ENCODE measurements around the gene SCGB3A1. TPM values are rescaled to one million over a fixed set of nuclear protein-coding genes. Genes with fewer than 3 reads are reported as not detected.

SCGB3A1 gene
- total RNA-seq, 1 donor from 2014 or later: 0.85 TPM

DNA sequence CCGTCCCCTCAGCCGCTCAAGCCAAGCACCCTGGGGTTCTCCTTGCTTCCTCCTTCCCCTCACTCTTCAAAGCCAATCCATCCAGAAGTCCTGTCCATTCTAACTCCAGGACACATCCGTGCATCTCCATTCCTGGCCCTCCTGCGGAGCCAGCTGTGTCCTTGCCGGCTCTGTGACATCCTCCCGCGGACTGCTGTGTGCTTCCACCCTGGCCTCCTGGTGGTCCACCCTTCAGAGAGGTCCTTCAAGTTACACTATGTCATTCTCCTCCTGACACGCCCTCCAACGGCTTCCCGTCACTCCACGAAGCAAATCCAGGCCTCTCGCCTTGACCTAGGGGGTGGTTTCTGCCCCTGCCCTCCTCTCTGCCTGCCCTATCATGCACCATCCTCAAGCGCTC lies 13.0 kb upstream of the SCGB3A1 start:
- no peak for DNase-seq

DNA sequence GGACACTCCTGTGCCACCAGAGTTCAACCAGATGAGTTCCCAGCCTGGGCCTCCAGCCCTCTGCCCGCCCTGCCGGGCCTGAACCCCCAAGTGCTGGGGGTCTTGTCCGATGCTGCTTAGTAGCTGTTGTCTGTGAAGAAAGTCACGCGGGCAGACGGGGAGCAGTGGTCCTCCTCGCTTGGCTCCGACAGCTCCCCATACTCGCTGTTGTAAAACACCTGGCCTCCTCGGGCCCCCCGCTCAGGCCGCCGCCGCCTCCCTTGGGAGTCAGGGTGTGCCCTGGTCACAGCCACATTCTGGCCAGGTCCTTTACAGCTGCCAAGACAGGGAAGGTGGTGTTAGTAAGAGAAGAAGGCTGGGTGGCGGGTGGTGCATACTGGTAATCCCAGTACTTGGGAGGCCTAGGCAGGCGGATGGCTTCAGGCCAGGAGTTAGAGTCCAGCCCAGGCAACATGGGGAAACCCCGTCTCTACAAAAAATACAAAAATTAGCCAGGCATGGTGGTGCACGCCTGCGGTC lies 11.8 kb upstream of the SCGB3A1 start:
- DNase-seq: no peak

DNA sequence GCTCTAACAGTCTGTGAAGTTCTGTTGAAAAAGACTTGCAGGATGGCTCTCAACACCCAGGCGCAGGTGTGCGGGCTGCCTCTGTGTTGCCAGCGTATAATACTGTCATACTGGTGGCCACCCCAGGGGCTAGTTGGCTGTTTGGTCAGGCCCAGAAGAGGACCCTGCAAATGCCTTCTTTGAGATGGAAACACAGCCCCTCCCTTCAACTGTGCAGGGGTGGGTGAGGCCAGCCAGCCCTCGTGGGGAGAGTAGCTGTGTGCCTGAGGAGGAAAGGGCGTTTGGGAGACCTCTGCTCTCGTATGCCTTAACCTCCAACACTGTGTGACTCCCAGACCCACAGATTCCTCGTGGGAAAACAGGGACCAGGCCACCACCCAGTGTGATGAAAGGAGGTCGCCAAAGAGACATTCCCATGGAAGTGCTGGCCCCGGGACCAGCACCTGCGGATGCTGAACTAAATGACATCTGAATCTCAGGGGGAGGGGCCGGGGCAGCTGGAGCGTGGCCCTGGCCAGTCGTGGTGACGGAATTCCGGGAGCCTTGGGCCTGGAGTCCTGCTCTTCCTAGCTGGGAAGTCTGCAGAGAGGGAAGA lies 11.3 kb upstream of the SCGB3A1 start:
- DNase-seq: no peak

DNA sequence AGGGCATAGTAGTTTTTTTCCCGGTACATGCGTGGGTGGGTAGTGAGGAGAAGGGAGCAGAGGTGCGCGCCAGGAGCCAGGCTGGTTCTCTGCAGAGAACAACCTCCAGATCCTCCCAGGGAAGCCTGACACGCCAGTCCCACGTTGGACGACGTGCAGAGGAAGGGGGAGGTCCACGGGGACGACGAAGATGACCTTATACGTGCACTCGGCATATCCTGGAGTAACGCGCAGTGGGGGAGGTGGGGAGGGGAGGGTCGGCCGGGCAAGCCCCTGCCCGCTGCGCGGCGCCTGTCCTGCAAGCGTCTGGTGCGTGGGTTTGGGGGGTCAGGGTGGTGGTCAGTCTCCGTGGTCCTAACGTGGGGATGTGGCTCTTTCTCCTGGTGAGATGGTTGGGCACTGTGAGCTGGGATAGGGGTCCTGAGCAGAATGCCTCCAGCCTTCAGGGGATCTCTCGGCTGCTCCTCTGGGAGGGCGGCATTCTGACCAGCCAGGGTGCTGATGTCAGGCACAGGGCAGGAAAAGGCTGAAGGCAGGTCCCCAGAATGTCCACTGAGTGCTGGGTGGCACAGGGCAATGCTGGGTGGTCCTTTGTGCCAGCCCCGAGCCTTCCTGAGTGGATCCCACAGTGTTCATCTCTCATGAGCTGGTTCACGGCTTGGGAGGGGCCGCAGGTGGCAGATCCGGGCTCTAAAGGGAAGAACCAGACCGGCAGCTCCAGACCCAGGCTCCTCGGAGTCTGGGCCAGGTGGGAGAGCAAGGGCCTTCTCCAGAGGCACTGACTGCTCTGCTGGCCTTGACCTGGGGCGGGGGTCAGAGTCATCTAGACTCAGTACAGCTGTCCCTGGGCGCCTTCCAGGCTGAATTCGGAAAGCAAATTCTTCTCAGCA lies 10.5 kb upstream of the SCGB3A1 start:
- no peak for DNase-seq

DNA sequence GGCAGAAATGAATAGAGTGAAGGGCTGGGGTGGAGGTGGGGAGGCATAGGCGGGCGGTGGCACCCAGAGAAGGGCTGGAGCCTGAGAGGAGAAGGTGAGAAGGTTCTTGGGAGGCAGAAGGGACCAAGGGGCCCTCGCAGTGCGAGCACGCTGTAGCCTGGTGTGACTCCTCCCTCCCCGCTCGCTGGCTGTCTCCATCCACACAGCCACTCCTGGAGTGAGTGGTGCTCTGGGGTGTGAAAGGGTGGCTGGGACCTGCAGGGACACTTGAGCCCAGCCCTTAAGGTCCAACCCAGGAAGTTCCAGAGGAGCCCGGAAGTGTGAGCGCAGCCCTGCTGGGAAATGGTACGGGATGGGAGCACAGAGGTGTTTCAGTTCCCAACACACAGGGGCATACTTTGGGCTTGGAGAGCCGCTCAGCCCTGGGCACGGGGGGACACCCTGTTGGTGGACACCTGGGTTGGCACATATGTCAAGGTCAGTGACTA lies 9.3 kb upstream of the SCGB3A1 start:
- no peak for DNase-seq

DNA sequence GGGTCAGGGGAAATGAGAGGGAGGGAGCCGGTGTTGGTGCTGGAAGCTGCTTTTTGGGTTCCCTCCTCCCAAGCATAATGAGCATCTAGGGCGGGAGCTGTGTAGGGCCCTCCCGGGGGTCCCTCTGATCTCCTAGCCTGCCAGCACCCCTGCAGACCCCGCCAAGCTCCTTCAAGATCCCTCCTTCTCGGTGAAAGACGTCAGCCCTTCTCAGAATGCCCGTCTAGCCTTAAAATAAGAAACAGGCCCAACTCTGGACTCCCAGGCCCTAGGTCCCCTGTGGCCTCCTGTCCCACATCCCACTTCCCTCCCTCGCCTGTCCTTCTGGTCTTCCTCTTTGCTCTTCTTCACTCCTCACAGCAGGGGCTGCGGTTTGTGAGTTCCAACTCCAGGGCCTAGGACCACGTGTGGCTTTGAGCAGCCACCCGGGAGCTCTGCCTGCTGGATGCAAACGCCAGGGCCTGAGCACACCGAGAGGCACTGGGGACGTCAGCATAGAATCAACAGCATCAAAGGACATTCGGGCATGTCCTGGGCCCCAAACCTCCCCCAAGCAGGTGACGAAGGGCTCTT lies 8.8 kb upstream of the SCGB3A1 start:
- no peak for DNase-seq

DNA sequence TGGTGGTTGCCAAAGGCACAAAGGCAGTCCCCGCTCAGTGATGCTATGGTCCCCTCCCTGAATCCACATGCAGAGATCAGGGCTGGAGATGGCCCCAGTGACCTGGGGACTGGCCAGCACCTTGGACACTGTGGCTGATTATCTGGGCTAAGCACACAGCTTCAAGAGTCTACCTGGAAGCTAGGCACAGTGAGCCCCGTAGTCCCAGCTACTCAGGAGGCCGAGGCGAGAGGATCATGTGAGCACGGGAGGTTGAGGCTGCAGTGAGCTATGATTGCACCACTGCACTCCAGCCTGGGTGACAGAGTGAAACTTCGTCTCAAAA lies 8.3 kb upstream of the SCGB3A1 start:
- no peak for DNase-seq

DNA sequence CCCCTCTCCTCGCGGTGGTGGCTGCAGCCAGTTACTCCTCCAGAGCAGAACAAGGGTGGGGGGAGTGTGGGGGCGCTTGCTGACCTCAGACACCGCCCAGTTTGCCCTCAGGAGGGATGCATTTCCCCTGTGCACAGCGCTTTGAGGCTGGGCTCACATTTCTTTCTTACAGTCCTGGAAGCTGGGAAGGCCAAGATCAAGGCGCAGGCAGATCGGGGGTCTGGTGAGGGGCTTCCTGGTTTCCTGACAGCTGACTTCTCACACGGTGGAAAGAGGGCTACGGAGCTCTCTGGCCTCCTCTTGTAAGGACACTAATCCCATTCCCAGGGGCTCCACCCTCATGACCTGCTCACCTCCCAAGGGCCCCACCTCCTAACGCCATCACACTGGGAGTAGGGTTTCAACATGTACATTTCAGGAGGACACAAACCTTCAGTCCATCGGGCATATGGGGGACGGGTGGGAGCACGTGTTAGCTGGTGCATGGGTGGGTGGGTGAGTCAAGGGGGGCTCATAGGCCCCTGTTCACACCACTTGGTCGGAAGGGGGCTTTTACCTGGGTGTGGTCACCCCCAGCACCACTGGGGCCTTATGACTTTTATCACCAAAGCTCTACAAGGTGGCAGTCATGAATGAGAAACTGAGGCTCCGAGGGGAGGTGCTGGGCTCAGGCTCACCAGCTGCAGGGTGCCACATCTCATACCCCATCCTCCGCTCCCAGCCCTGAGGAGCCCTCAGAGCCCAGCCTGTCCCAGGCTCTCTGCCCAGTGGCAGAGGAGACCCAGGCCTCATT lies 7.7 kb upstream of the SCGB3A1 start:
- DNase-seq: no peak

DNA sequence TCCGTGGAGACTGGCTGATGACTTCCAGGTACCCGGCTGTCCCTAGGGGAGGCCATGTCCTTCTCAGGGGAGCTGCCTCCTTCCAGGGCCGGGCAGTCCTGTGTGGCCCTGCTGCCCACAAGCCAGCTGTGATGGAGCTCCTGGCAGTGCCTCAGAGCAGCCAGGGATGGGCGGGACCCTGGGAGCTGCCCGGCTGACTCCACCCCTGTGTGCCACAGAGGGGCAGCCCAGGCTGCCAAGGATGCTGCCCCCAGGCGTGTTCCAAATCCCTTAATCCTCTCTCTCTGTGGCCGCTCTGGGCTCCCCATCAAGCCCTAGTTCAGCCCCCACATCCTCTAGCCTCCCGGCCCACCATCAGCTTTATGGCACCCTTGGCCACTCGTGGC lies 7.0 kb upstream of the SCGB3A1 start:
- no peak for DNase-seq

DNA sequence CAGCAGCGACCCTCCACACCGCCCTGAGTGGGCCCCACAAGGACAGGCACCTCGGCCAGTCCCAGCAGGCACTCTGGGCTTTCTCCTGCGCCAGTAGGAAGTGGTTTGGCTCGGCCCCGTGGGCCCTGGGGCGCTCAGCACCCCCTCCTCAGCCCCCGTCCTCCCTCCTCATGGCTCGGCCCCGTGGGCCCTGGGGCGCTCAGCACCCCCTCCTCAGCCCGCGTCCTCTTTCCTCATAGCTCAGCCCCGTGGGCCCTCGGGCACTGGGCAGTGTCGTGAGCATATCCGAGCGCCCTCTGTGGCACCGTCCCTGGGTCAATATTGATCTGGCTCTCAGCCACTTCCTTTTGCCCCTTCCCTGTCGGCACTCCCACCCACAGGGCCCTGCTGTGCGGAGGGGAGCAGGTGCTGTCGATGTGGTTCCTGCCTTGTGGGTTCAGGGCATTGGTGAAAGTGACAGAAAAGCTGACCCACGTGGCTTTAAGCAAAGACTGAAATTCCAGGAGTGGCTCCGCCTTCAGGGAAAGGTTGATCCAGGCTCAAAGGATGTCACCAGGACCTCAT lies 5.5 kb upstream of the SCGB3A1 start:
- DNase-seq: no peak

DNA sequence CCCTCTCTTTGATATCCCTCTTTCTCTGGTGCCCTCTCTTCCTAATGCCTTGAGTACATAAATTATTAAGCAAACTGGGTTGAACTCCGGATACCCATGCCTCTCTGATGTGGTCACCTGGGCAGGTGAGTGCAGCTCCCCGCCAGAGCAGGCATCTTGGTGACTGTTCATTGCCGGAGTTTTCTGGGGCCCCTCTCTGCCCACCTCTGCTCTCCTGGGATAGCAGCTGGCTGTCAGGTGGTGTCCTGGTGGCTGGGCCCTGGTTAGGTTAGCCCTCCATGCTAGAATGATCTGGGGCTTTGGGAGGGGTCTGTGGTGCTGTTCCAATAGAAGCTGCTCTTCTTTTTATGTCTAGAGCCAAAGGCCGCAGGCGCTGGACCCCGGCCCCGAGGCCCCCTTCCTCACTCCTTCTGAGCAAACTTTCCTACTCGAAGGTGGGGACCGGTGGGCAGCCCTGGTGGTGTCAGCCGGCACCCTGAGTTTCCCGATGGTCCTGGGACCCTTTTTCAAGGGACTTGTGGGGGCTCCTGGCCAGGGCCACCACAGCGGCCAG lies 4.9 kb upstream of the SCGB3A1 start:
- no peak for DNase-seq

DNA sequence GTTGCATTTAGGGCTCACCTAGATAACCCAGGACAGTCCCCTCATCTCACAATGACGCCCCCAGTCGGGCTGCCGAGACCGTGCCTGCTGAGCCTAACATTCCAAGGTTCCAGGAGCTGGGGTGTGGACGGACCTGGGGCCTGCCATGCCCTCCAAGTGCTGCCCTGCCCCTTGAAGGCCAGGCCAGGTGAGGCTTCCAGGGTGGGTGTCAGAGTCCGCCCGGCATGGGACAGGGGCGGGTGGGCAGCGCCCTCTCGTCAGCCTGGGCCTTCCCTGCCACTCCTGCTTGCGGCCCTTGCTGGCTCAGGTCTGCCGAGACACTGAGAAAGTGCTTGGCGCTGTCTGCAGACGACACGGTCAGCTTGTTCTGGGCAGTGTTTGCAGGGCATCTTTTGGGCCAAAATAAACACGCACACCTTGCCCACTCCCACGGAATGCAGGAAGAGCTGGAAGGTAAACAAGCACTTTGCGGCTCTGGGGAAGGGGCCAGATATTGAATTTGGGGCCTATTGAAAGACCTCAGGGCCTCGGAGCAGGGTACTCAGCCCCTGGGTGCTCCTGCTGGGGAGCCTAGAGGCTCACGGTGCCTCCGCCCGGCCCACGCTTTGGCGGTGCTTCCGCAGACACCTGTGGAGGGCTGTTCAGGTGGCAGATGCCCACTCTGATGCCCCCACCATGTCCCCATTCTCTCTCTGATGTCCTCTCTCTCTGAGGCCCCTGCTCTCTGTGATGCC lies 4.2 kb upstream of the SCGB3A1 start:
- DNase-seq: no peak

DNA sequence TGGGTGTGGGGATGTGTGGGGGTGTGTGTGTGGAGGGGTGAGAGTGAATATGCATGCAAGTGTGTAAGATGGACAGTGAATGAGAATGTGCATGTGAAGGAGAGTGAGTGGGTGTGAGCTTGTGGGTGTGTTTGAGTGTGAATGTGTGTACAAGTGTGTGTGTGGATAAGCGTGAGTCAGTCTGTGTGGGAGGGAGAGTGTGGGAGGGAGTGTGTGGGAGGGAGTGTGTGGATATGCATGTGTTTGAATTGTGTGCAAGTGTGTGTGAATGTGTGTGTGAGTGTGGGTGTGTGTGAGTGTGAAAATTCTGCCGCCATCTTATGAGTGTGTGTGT lies 3.7 kb upstream of the SCGB3A1 start:
- no peak for DNase-seq

DNA sequence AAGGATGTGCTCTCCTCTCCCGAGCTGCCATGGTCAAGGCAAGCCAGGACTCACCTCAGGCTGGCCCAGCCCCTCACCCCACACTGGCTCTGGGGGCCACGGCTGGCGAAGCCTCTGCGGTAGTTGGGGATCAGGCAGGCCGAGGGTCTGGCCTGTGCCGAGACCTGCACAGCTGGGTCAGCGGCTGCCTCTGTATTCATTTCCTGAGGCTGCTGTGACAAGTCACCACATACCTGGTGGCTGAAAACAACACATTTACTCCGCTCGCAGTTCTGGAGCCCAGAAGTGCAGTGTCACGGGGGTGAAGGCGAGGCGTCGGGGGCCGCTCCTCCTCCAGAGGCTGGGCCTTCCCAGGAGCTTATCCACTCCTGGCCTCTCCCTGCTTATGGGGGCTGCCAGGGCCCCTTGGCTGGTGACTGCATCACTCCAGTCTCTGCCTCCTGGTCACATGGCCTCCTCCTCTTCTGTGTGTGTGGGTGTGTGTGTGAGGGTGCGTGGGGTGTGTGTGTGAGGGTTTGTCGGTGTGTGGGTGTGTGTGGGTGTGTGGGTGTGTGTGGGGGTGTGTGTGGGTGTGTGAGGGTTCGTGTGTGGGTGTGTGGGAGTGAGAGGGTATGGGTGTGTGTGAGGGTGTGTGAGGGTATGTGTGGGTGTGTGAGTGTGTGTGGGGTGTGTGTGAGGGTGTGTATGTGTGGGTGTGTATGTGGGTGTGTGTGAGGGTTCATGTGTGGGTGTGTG lies 3.2 kb upstream of the SCGB3A1 start:
- no peak for DNase-seq

DNA sequence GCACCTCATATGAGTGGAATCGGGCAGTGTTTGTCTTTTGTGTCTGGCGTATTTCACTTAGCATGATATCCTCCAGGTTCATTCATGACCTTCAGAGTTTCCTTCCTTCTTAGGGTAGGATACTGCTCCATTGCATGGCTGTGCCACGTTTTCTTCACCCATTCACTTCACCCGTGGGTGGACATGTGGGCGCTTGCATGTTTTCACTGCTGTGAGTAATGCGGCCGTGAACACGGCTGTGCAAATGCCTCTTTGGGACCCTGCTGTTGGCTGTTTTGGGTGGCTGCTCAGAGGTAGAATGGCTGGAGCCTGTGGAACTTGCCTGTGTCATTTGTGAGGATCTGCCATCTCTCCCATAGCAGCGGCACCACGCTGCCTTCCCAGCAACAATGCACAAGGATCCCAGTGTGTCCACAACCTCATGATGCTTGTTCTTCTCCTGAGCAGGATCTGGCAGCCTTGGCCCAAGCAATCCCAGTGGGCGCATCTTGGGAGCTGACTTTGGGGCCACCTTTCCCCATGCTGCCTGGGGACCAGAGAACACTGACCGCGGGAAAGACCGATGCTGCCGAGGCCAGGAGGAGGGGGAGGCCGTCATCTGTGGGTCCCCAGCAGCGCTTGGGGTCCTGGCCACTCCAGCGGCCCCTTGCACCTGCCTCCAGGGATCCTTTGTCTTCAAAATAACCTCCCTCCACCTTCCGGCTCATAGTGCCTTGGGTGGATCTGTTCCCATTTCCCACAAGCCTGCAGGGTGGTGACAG lies 2.3 kb upstream of the SCGB3A1 start:
- DNase-seq: no peak

DNA sequence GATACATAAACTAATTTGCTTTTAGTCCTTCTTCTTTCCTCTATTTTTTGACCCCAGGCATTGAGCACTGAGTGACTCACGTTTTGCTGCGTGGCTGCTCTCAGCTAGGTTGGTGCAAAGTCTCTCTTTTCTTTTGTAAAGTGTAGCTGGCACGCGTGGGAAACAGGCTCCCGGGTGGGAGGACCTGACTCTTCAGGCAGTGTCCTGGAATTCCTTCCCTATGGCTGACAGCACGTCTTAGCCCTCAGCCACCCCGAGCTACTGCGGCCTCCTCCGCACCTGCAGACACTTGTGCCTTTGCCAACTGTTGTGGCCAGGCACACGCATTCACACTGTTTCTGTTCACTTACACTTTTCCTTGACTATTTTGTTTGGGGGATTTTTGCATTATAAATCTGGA lies 877 bp upstream of the SCGB3A1 start:
- no peak for DNase-seq

DNA sequence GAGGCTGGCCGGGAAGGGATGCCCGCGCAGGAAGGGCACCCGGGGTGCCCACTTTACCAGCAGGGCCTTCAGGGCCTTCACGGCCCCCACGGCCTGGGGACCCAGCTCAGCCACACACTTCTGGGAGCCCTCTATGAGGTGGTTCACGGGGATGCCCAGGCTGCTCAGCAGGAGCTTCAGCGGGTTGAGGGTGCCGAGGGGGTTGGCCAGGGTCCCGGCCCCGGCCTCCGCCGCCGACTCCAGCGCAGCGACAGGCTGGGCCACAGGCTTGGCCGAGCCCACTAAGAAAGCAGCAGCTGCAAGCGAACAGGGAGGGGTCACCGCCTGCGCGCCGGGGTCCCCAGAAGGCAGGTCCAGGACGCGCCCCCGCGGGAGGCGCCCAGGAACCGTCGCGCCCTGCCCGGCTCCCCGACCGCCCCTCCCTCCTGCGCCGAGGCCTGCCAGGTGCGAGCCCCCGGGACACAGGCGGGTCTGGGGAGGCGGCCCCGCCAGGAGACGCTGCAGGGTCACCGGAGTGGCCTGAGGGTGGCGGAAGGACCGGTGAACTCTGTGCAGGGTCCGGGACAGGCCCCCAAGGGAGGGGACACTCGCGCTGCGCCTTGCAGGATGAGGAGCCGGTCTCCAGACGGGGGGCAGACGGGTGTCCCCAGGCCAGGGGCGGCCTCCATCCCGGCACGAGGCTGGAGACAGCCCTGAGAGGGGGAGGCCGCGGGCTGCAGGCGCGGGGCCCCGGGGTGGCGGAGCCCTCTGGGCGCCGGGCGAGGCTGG lies 572 bp downstream of the SCGB3A1 start:
- DNase-seq: no peak

DNA sequence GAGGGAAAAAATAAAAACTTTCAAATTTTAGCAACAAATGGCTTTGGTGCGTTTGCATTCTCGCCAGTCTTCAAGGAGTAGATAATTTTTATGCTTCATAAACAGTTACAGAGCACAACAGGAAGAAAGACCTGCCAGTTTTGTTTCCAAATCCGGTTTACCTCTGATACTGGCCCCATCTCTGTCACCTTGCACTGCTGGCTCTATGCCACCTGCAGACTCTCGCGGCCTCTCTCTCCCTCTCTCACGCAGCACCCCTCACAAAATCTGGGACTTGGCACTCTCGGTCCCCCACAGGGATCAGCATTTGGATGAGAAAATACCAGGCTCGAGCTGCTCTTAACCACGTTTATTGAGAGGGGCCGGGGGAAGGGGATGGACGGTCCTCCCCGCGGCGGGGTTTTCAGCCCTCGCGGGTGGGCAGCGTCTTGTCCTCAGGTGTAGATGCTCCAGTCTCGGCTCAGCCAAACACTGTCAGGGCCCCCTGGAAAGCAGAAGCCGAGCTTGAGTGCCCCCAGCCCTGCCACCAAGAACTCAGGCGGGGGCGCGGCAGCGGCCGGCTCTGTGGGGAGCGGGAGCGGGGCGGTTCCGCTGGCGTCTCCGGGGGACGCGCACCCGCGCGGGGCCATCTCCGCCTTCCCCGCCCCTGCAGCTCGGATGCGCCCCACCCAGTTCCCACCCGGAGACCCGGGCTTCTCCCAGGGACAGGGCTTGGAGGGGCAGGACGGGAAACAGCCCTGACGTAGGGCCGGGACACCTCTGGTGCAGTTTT lies 1.3 kb downstream of the SCGB3A1 start:
- DNase-seq: no peak

DNA sequence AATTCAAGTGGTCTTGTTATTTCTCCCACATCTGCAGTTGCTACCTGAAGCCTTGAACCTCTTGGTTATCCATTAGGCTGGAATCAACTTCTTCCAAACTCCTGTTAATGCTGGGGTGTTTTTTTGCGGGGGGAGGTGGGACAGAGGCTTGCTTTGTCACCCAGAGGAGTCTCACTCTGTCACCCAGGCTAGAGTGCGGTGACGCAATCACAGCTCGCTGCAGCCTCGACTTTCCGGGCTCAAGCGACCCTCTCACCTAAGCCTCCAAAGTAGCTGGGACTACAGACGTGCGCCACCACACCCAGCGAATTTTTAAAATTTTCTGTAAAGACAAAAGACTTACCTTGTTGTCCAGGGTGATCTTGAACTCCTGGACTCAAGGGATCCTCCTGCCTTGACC lies 4.4 kb downstream of the SCGB3A1 start:
- DNase-seq: no peak
